GM19035 (cell line): ENCODE results near the gene LPCAT3.
A peak's percentile ranks its signal among the peaks of the same experiment; 100 is the strongest.

Source experiments
- ATAC-seq: cut with Tn5 transposase; IDR thresholded peaks from one replicate; pipeline ENCODE4 v1.9.1; 2021; ENCODE audit not compliant: unreplicated experiment

LPCAT3 gene

DNA sequence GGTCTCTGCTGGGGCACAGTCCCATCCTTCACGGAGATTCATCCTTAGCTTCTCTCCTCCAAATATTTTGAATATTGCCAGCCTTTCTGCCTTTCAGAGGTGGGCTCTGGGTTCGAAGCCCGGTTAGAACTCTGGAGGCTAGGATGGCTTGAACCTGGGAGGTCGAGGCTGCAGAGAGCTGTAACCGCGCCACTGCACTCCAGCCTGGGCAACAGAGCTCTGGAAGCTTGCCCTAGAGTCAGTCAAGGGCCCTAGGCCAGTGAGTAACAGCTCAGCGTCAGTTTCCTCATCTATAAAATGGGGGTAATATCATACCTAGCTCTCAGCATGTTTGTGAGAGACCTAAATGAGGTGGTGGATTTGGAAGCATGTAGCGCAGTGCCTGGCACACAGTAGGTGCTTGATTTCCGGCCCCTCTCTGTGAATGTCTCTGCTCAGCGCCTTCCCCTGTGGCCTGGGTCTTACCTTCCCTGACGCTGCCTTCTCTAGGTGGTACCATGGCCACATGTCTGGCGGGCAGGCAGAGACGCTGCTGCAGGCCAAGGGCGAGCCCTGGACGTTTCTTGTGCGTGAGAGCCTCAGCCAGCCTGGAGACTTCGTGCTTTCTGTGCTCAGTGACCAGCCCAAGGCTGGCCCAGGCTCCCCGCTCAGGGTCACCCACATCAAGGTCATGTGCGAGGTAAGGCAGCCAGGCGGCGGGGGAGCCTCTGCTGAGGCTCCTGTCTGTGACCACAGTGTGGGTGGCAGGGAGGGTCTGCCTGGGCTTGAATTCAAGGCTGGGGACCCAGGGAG, 63.8 kb downstream of the LPCAT3 start:
- ATAC-seq: no peak

DNA sequence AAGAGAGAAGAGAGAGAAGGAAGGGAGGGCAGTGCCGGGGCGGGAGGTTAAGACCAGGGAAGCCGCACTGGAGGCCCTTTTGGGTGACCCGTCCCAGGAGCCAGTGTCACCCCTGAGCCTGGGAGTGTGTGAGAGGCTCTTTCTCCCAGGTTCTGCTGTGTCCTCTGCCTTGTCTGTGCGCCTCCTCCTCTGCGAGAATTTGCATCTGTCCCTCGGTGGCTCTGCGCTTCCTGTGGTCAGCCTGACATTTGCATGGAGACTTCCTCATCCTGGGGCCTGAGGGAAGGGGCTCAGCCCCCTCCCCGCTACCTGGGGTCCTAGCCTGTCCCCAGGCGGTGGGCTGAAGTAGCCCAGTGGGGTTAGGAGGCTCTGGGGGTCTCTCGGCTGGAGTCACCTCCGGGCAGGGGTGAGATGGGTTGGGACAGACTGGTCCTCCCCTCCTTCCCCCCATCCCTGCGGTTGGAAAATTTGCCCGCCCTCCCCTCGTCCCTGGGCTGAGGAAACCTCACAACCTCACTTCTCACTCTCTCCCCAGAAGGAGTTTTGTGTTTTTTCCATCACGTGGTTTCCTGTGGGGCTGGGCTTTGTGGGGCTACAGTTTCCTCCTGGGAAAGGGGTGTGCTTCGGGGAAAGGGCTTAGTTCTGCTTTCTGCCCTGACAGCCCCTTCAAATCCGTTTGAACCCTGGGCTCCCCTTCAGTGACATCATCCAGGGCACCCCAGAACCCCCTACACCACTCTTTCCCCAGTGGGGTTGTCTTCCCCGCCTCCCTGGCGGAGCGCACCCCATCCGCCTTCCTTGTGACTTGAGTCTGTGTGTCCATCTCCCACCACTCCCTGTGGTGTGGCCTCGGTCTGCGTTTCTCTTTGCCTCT, 64.6 kb downstream of the LPCAT3 start:
- ATAC-seq: peak; percentile 48

DNA sequence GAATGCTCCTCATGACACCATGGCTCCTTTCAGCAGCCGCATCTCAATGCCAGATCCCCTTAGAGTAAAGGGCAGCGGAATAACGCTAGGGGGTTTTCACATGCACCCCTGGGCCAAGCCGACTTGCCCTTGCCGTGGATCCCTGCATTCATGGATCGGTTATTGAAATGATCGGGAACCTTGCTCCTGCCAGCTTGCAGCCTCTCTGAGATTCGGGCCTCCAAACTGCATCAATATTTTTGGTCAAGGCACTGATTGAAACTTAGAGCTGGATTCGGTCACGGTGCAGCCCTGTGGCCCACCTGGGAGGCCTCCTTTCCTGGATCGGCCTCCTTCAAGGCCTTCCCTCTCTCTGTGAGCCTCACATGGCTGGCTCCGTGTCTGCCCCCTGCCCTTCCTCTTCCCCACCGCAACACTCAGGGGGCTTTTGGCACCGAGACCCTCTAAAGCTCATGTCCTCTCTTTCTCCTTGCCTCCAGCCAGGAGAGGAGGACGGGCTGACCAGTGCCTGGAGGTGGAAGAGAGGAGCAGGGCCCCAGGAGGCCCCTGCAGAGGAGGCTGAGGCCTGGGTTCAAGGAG, 65.3 kb downstream of the LPCAT3 start:
- no peak for ATAC-seq

DNA sequence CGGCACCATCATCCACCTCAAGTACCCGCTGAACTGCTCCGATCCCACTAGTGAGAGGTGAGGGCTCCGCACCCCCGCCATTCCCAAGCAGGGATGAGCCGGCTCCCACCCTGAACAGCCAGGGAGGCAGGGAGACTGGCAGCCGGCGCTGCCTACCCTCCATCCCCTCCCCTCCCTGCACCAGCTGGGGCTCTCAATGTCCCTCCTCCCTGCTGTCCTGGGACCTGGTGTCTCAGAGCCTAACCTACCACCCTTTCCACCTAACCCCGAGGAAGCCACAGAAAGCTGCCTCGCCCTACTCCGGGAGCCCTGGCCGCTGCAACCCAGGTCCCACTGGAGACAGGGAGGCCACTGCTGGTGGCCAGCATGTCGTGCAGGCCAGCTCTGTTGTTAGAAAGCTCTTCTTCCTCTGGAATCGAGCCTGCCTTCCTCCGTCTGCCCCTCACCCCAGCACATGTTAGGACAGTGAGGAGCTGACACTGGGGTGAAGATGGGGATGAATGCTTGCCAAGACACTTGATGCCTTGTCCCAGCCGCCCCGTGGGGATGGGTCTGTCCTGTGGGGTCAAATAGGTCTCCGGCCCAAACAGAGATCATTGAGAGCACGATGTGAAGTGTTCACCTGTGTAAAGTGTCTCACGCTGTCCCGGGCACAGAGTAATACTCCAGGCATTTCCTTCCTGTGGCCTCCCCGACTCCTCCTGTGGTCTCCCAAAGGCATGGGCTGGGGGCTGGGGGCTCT, 66.0 kb downstream of the LPCAT3 start:
- ATAC-seq: no peak

DNA sequence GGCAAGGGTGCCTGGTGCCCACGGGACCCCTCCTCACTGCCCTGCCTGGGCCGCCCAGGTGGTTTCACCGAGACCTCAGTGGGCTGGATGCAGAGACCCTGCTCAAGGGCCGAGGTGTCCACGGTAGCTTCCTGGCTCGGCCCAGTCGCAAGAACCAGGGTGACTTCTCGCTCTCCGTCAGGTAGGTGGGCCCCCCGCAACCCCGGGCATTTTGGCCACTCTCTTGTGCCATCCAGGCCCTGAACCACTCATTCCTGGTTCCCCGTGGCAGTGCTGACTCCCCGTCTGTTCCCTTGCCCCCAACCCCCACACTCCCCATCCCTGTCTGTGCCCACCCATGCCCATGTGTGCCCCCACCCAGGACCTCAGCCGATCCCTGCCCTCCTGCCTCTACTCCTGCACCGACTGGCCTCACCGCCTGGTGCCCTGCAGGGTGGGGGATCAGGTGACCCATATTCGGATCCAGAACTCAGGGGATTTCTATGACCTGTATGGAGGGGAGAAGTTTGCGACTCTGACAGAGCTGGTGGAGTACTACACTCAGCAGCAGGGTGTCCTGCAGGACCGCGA, 66.6 kb downstream of the LPCAT3 start:
- ATAC-seq: no peak

DNA sequence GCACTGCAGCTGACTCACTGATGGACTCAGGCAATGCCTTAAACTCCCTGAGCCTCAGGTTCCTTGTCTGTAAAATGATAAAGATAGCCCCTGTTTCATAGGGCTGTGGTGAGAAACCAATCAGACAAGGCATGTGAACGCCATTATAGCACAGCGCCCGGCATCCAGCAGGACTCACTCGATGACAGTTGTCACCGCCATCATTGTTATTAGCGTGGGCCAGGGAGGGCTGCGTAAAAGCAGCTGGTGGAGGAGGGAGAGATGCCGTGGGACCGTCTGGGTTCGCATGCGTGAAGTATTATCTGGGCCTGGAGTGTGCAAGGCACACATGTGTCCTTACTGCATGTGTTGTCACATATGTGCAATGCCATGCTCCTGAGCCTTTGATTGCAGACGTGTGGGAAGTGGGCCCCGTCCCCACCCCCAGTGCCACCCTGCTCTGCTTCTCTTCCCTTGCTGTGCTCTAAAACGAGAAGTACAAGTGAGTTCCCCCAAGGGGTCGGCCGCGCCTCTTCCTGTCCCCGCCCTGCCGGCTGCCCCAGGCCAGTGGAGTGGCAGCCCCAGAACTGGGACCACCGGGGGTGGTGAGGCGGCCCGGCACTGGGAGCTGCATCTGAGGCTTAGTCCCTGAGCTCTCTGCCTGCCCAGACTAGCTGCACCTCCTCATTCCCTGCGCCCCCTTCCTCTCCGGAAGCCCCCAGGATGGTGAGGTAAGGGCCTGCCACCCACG, 67.3 kb downstream of the LPCAT3 start, which contains the start of gene PTPN6:
TSS of gene PTPN6 (plus strand) at position 546 of the 730 bp plus-strand sequence. CDS start at position 703, 157 bp downstream.
- peak; percentile 18 for ATAC-seq

DNA sequence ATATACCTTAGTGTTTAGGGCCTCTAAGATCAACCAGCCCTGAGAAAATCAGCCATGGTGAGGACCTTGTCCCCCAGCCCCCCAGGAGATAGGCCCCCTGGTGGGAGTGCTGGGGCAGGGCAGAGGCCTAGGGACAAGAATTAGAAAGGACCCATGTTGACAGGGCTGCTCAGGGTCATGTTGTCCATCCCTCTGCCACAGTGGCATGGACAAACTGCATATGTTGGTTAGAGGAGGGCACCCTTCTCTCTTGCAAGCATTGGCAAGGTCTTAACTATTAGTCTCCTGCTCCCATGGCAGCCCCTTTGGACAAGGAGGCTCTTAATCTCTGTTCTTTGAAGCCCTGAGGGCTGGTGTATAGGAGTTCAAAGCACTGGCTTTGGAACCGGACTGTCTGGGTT, 67.9 kb downstream of the LPCAT3 start:
- ATAC-seq: no peak

DNA sequence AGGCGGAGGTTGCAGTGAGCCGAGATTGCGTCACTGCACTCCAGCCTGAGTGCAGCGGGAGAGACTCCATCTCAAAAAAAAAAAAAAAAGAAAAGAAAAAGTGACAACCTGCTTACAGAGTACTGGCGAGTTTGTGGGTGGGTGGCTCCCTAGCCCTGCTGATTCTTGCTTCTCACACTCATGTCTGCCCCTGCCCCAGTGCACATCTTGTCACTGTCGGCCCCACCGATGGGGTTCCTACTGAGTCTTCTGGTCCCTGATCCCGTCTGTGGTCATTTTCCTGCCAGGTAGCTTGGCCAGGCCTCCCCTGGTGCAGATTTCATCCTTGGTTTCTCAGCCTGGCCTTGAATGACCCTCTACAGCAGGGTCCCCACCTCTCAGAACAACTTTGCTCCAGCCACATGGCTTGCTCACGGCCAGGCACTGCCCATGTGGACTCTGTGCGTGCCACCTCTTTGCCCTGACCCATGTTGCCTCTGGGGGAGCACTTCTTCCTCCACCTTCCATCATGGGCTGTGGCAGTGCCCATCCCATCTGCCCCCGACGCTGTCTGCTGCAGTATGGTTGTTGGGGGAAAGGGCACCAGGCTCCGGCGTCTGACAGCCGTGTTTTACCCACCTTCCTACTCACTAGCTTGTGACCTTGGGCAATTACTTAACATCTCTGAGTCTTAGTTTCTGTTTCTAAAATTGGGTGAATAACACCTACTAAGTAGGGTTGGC, 69.2 kb downstream of the LPCAT3 start:
- no peak for ATAC-seq

DNA sequence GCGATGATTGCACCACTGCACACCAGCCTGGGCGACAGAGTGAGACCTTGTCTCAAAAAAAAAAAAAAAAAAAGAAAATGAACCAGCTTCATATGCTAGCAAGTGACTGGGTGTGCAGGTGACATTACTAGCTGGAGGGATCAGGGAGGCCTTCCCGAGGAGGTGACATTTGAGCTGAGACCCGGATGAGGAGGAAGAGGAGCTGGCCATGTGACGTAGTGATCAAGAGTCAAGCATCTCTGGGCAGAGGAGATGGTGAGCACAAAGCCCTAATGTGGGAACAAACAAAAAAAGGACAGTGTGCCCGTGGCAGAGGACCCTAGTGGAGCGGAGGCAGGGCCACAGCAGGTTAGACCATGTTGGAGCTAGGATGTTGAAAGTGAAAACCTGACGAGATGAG, 70.7 kb downstream of the LPCAT3 start:
- ATAC-seq: no peak

DNA sequence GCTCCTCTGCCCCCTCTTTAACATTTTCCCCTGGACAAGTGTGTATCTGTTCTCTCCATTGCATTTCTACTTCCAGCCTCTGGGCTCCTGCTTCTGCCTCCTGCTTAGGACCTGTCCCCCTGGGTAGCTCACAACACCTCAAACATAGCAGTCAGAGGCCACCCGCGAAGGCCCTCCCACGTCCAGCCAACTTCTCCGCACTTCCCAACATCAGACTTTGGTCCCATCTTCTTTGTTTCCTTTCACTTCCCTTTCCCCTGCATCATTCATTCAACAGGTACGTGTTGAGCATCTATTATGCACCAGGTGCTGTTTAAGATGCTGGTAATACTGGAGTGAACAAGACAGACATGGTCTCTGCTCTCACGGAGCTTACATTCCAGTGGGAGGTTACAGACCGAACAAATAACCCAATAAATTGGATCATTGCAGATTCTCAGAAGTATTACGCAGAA, 71.3 kb downstream of the LPCAT3 start:
- ATAC-seq: no peak

DNA sequence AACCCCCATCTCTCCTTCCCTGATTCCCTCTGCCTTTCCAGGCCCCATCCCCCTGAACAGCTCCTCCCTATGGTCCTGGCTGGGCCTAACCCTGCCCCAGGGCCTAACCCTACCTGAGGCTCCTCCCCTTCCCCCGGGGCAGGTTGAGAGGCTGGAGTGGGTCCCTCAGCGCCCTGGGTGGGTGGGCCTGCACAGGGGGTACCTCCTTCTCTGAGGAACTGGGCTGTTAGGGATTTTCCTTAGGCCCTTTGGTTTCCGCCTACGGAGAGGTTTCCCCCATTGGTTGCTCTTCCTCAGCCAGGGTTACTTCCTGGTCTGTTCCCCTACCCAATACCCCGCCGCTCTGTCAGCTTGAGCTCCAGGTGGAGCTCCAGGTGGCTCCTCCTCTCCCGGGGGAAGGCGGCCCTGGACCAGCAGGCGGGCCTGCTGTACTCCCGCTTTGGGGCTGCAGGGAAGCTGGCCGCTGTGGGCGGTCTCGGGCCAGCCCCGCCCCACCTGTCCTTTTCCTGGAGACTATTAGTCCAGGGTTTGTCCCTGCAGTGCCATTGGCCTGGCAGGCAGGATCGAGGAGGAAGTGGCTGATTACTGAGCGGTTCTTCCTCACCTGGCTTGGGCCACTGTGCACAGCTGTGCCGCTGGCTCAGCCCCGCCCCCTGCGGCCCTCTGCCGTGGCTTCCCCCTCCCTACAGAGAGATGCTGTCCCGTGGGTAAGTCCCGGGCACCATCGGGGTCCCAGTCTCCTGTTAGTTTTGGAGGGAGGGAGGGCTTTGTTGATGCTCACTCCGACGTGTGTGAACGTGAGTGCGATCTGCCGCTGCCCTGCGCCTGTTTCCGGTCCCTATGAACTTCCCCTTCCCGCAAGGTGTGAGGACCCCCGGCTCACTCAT, 72.0 kb downstream of the LPCAT3 start:
- ATAC-seq: no peak

DNA sequence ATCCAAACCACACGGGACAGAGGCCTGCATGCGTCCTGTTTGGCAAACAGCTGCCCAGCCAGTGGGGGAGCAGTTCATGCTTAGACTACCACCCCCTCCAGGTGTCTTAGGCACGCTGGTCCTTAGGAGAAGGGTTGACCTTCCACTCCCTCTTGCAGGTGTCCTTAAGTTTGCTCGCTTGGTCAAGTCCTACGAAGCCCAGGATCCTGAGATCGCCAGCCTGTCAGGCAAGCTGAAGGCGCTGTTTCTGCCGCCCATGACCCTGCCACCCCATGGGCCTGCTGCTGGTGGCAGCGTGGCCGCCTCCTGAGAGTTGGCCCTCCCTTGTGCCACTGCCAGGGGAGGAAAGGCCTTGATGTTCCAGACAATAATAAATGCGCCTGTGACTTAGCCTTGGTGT, 72.7 kb downstream of the LPCAT3 start:
- ATAC-seq: no peak

DNA sequence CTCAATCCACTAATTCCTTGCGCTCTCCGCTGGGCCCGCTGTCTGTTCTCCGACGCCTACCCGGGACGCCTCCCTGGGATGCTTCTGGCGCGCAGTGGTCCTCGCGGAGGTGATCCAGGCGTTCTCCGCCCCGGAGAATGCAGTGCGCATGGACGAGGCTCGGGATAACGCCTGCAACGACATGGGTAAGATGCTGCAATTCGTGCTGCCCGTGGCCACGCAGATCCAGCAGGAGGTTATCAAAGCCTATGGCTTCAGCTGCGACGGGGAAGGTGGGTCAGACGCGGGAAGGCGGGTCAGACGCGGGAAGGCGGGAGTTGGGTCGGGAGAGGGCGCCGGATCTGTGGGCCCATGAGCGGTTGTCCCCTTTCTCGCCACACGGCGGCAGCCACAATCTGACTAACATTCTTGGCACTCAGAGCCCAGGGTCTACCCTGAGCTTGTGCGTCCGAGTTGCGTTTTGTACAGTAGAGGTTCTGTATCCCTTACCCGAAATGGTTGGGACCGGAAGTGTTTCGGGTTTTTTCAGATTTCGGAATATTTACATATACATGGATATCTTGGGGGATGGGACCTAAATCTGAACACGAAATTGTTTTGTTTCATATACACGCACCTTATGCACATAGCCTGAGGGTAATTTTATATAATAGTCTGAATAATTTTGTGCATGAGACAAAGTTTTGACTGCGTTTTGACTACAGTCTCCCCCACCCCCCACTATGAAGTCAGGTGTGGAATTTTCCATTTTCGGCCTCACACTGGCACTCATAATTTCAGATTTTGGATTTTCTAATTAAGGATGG, 73.7 kb downstream of the LPCAT3 start:
- ATAC-seq: peak; percentile 36

DNA sequence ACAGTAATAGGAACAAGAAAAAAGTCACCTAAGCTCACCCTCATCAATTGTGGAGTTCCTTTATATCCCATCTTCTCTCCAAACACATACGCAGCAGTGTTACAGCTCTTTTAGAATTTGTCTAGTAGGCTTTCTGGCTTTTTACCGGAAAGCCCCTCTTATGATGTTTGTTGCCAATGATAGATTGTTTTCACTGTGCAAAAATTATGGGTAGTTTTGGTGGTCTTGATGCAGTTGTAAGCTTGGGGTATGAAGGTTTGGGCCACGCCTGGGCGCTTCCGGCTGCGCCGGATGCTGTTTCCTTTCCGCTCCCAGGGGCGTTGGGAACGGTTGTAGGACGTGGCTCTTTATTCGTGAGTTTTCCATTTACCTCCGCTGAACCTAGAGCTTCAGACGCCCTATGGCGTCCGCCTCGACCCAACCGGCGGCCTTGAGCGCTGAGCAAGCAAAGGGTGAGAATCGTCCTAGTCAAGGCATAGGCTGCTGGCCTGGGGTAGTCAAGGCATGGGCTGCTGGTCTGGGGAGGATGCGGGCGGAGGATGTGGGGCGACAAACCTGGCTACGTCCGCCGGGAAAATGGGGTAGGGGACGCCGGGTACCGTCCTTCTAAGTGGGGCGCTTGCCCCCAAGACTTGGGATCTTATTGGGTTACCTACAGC, 74.4 kb downstream of the LPCAT3 start, which contains the start of the genes C12orf57 and RNU7-1:
TSS of gene C12orf57 (plus strand) at position 301 of the 659 bp plus-strand sequence. CDS start at position 401, 100 bp downstream.
TSS of gene RNU7-1 (plus strand) at position 95 of the 659 bp plus-strand sequence.
- peak; percentile 45 for ATAC-seq

DNA sequence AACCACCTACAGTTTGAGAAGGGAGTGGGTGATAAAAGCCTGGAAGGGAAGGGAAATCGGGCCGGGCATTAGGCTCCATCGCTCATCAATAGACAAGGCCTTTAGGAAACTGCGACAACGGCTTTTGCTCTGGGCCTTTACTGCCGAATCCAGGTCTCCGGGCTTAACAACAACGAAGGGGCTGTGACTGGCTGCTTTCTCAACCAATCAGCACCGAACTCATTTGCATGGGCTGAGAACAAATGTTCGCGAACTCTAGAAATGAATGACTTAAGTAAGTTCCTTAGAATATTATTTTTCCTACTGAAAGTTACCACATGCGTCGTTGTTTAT, 74.9 kb downstream of the LPCAT3 start:
- peak; percentile 34 for ATAC-seq

DNA sequence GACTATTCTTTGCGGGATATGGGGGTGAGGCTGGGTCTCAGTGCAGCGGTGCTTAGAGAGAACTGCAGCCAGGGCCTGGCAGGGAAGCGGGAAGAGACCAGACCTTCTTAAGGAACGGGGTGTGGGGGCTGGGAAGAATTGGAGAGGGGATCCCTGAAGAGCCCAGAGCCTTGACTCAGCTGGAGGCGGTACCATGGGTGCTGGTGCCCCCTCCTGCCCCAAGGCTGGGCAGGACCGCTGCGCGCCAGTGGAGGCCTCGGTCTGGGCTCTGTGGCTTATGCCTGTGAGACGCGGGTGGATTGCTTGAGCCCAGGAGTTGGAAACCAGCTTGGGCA, 76.0 kb downstream of the LPCAT3 start:
- no peak for ATAC-seq

DNA sequence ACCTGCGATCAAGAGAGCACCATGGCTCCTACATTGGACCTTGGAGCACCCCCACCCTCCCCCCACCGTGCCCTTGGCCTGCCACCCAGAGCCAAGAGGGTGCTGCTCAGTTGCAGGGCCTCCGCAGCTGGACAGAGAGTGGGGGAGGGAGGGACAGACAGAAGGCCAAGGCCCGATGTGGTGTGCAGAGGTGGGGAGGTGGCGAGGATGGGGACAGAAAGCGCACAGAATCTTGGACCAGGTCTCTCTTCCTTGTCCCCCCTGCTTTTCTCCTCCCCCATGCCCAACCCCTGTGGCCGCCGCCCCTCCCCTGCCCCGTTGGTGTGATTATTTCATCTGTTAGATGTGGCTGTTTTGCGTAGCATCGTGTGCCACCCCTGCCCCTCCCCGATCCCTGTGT, 76.5 kb downstream of the LPCAT3 start:
- no peak for ATAC-seq
